HUES48 (cell line): ENCODE measurements around the gene PKD1L1.
"Not testable (repeated sequence)": the region's sequence is repeated elsewhere in the genome, so short reads cannot be mapped to it uniquely, and the experiment has no call there.

ENCODE experiments used
- H3K27ac ChIP-seq: one replicate; pipeline ENCODE4 v1.7.0; 2013; ENCODE audit warnings: low read depth, low read length, inconsistent platforms
- H3K27me3 ChIP-seq: 2 replicates; pipeline ENCODE4 v1.6.1; 2013; ENCODE audit warnings: mild to moderate bottlenecking, low read length; ENCODE audit not compliant: control insufficient read depth, insufficient read depth
- H3K36me3 ChIP-seq: 2 replicates; pipeline ENCODE4 v1.6.1; 2013; ENCODE audit warnings: low read length; ENCODE audit not compliant: control insufficient read depth, insufficient read depth
- H3K4me1 ChIP-seq: 2 replicates; pipeline ENCODE4 v1.6.1; 2013; ENCODE audit warnings: mild to moderate bottlenecking, low read length; ENCODE audit not compliant: control insufficient read depth, insufficient read depth
- H3K4me3 ChIP-seq: 2 replicates; pipeline ENCODE4 v1.5.1; 2013; ENCODE audit warnings: mild to moderate bottlenecking, low read depth, low read length
- H3K9ac ChIP-seq: 2 replicates; pipeline ENCODE4 v1.6.1; 2013; ENCODE audit warnings: mild to moderate bottlenecking, low read depth, low read length, moderate library complexity
- H3K9me3 ChIP-seq: 2 replicates; pipeline ENCODE4 v1.6.1; 2013; ENCODE audit warnings: low read length; ENCODE audit not compliant: control insufficient read depth, insufficient read depth

Gene PKD1L1

DNA sequence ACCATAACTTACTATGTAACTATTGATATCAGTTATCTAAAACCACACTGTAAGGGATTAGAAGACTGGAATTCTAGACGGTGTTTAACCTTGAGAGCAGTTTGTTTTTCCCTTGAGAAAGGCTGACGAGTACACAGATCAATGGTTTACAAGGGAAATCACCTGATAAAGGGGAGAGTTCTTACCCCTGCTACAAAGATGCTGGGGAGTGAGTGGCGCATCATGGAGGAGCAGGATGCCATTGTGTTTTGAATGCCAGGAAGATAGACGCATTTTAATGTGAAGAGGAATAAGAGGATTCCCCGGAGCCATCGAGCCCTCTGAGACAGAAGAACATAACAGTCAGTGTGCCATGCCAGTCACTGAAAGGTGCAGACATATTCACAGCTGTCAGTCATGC, 145.2 kb downstream of the PKD1L1 start:
- Histone ChIP-seq H3K36me3 (no peaks in the 10 kb centered on the region), H3K27me3 (no peaks in the 10 kb centered on the region), H3K27ac (no peak overlapping the region), H3K4me3 (no peak overlapping the region), H3K9ac (no peak overlapping the region), H3K9me3 (no peaks in the 10 kb centered on the region), H3K4me1 (no peaks in the 10 kb centered on the region)

DNA sequence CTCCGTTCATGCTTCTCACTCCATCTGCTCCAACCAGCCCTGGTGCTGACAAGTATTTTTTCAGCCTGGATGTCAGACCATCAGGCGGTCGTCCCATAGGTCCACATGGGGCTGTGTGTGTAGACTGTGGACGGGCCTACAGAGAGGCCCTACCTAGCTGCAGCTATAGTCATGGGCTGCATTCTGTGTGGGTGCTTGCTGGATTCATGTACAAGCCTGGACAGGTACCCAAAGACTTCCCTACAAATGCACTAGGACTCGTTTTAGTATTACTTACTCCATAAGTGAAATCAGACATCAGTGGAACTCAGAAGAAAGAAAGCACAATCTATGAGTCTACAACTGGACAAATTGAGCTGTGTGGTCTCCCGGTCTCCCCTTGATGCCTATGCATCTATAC, 146.8 kb downstream of the PKD1L1 start:
- no peaks in the 10 kb centered on the region for H3K4me1 ChIP-seq
- H3K9ac ChIP-seq = no peak overlapping the region
- H3K27me3 ChIP-seq = no peaks in the 10 kb centered on the region
- H3K9me3 ChIP-seq = no peaks in the 10 kb centered on the region
- H3K27ac ChIP-seq = no peak overlapping the region
- no peaks in the 10 kb centered on the region for H3K36me3 ChIP-seq
- H3K4me3 ChIP-seq = no peak overlapping the region

GRCh38 chr7:47799524-47799923, 148.7 kb downstream of the PKD1L1 start:
- Histone ChIP-seq H3K27me3 (no peaks in the 10 kb centered on the region), H3K9ac (no peak overlapping the region), H3K36me3 (no peaks in the 10 kb centered on the region), H3K4me3 (no peak overlapping the region), H3K4me1 (no peaks in the 10 kb centered on the region), H3K27ac (no peak overlapping the region), H3K9me3 (no peaks in the 10 kb centered on the region)

DNA sequence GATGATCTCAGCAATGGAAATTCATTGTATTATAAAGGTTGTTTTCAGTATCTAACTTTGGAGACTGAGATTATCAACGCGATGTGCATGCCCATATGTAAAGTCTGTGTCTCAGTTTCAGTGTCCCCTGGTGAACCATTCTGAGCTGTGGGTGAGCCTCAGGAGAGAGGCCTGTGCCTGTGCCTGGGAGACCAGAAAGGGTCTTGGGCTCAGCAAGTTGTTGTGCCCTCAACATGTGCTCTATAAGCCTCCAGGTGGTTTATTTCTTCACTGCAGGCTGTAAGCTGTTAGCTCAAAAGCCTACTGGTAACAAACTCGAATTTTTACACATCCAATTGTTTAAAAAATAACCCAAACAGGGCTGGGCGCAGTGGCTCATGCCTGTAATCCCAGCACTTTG, 151.9 kb downstream of the PKD1L1 start:
- no peak overlapping the region for H3K9ac ChIP-seq
- no peaks in the 10 kb centered on the region for H3K27me3 ChIP-seq
- H3K4me3 ChIP-seq = no peak overlapping the region
- no peak overlapping the region for H3K27ac ChIP-seq
- no peaks in the 10 kb centered on the region for H3K4me1 ChIP-seq
- H3K36me3 ChIP-seq = no peaks in the 10 kb centered on the region
- no peaks in the 10 kb centered on the region for H3K9me3 ChIP-seq

- Histone ChIP-seq H3K4me1 (no peaks in the 10 kb centered on the region), H3K9ac (no peak overlapping the region), H3K36me3 (no peaks in the 10 kb centered on the region), H3K9me3 (no peaks in the 10 kb centered on the region), H3K27ac (no peak overlapping the region), H3K27me3 (no peaks in the 10 kb centered on the region), H3K4me3 (no peak overlapping the region)
Measured at GRCh38 chr7:47795631-47796030, 152.6 kb downstream of the PKD1L1 start.

DNA sequence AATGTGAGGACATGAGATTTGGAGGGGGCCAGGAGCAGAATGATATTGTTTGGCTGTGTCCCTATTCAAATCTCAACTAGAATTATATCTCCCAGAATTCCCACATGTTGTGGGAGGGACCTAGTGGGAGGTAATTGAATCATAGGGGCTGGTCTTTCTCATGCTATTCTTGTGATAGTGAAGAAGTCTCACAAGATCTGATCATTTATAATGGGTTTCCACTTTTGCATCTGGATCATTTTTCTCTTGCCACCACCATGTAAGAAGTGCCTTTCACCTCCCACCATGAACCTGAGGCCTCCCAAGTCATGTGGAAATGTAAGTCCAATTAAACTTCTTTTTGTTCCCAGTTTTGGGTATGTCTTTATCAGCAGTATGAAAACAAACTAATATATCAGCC, 153.1 kb downstream of the PKD1L1 start:
- not testable (repeated sequence) for H3K9ac ChIP-seq, H3K27me3 ChIP-seq, H3K36me3 ChIP-seq, H3K27ac ChIP-seq, H3K4me1 ChIP-seq, H3K9me3 ChIP-seq, H3K4me3 ChIP-seq

DNA sequence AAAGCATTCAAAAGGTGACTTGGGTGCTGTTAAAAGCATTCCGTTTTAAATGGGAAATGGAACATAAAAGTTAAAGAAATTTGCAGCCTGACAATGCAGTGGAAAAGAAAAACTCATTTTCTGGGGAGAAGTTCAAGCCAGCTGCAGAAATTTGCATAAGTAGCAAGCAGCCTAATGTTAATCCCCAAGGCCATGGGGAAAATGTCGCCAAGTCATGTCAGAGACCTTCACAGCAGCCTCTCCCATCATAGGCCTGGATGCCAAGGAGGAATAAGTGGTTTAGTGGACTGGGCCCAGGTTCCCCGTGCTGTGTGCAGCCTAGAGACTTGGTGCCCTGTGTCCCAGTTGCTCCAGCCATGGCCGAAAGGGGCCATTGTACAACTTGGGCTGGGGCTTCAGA, 154.2 kb downstream of the PKD1L1 start:
- no peaks in the 10 kb centered on the region for H3K9me3 ChIP-seq
- no peaks in the 10 kb centered on the region for H3K4me1 ChIP-seq
- no peaks in the 10 kb centered on the region for H3K36me3 ChIP-seq
- no peak overlapping the region for H3K27ac ChIP-seq
- no peak overlapping the region for H3K4me3 ChIP-seq
- no peak overlapping the region for H3K9ac ChIP-seq
- no peaks in the 10 kb centered on the region for H3K27me3 ChIP-seq

GRCh38 chr7:47793186-47793585, 155.1 kb downstream of the PKD1L1 start:
- H3K4me3 ChIP-seq, H3K27ac ChIP-seq, H3K9ac ChIP-seq, H3K9me3 ChIP-seq, H3K27me3 ChIP-seq, H3K4me1 ChIP-seq, H3K36me3 ChIP-seq: not testable (repeated sequence)

GRCh38 chr7:47792521-47793121, 155.6 kb downstream of the PKD1L1 start:
- no peaks in the 10 kb centered on the region for H3K27me3 ChIP-seq
- no peak overlapping the region for H3K4me3 ChIP-seq
- H3K9me3 ChIP-seq = no peaks in the 10 kb centered on the region
- no peaks in the 10 kb centered on the region for H3K36me3 ChIP-seq
- no peaks in the 10 kb centered on the region for H3K4me1 ChIP-seq
- H3K27ac ChIP-seq = no peak overlapping the region
- H3K9ac ChIP-seq = no peak overlapping the region

- H3K4me3 ChIP-seq = no peak overlapping the region
- no peak overlapping the region for H3K27ac ChIP-seq
- H3K36me3 ChIP-seq = no peaks in the 10 kb centered on the region
- H3K9me3 ChIP-seq = no peaks in the 10 kb centered on the region
- no peaks in the 10 kb centered on the region for H3K4me1 ChIP-seq
- H3K27me3 ChIP-seq = no peaks in the 10 kb centered on the region
- H3K9ac ChIP-seq = no peak overlapping the region
Measured at GRCh38 chr7:47791682-47792081, 156.6 kb downstream of the PKD1L1 start.

DNA sequence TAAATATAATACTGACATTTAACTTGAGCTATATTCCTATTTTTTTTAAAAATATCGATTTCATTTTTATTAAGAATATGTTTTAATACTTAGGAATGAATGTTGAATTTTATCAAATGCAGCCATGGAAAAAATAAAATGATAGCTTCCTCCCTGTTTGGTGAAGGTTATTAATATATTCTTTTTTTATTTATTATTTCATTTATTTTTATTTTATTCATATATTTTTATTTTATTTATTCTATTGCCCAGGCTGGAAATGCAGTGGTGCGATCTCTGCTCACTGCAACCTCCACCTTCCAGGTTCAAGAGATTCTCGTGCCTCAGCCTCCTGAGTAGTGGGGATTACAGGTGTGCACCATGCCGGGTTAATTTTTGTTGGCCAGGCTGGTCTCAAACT, 160.2 kb downstream of the PKD1L1 start:
- Histone ChIP-seq H3K27me3 (no peaks in the 10 kb centered on the region), H3K4me1 (peaks cover 7% of the 10 kb centered on the region; the same call in 1 of the 2 replicates), H3K36me3 (no peaks in the 10 kb centered on the region), H3K4me3 (no peak overlapping the region), H3K27ac (no peak overlapping the region), H3K9me3 (no peaks in the 10 kb centered on the region), H3K9ac (no peak overlapping the region)
